Suprapubic skin (tissue), 3 donors: Measurements from ENCODE around the gene SLC46A1.

Experiments used
- EP300 ChIP-seq: sonication (generic); formaldehyde crosslinking; IDR thresholded peaks from one replicate; pipeline ENCODE4 v1.6.1; 2017; ENCODE audit warnings: antibody characterized with exemption
- POLR2A ChIP-seq, 2 donors: fragments of 450-650 bp; IDR thresholded peaks; one replicate each; pipeline ENCODE4 v1.6.1; 2017; ENCODE audit warnings: antibody characterized with exemption in 2 of 2, mild to moderate bottlenecking in 2 of 2, moderate library complexity in 2 of 2
- TF ChIP-seq, protein P1 (sequence below), 2 donors: fragments of 200-600 bp in 1 of 2; fragments of 450-650 bp in 1 of 2; sonication (generic) in 1 of 2; IDR thresholded peaks; one replicate each; pipeline ENCODE4 v1.5.1; 2016 to 2019; ENCODE audit warnings: antibody characterized with exemption in 2 of 2, mild to moderate bottlenecking in 1 of 2, moderate library complexity in 1 of 2

GRCh38 chr17:28404812-28405570 is 1.0 kb downstream of the SLC46A1 start:
- TF ChIP-seq, protein P1, sequence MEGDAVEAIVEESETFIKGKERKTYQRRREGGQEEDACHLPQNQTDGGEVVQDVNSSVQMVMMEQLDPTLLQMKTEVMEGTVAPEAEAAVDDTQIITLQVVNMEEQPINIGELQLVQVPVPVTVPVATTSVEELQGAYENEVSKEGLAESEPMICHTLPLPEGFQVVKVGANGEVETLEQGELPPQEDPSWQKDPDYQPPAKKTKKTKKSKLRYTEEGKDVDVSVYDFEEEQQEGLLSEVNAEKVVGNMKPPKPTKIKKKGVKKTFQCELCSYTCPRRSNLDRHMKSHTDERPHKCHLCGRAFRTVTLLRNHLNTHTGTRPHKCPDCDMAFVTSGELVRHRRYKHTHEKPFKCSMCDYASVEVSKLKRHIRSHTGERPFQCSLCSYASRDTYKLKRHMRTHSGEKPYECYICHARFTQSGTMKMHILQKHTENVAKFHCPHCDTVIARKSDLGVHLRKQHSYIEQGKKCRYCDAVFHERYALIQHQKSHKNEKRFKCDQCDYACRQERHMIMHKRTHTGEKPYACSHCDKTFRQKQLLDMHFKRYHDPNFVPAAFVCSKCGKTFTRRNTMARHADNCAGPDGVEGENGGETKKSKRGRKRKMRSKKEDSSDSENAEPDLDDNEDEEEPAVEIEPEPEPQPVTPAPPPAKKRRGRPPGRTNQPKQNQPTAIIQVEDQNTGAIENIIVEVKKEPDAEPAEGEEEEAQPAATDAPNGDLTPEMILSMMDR (IDR thresholded peaks at IDR 0.05): no peak
- TF ChIP-seq POLR2A (IDR thresholded peaks at IDR 0.05) (no peak), EP300 (no peak)
